K562 treated with DMSO at 1 percent for 12 hours (cell line): ENCODE measurements around the gene LEKR1. TPM values are rescaled to one million over a fixed set of nuclear protein-coding genes. Genes with fewer than 3 reads are reported as not detected.

ENCODE experiments used
- total RNA-seq: library from RNA; unstranded; fragments of 300-600 nt; gene quantifications from 2 replicates; pipeline ENCODE4 v1.2.3, GENCODE V29; 2022; ENCODE audit not compliant: insufficient read depth

Gene LEKR1
- total RNA-seq: 0.27 TPM in 1 of 2 replicates, not detected in the other

DNA sequence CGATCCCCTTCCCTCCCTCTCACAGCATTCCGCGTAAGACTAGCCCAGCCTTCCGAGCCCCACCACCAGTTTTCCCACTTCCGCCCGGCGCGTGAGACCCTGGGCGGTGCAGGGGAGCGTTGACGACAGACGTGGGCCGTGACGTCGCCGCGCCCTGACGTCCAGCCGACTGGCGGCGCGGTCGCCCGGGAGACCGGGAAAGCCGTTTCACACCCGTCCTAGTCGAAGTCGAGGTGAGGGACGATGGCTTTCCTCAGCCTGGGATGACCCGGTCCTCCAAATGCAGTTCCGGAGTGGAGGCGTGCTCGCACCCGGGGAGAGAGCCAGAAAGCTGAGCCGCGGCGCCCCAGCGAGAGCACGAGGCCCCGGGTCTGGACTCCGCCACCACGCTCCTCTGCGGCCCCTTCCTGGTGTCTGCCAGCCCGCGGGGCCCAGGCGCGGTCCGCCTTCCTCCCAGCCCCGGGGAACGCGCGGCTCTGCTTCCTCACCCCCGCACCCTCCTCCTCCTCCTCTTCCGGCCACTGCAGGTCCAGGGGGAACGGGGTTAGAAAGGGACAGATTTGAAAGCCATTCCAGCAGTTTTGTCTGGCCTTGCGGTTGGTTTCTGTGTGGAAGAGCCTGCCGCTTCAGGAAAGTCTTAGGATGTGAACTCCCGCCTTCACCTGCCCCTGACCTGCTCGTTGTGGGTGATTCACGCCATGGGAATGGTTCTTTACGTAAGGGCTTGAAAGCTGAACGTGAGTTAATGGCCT lies at the start of gene LEKR1:
LEKR1 (plus strand) TSS at position 210 of the 752 bp plus-strand sequence. CDS start 2,977 bp downstream, outside the sequence.

Other genes starting within 250 kb of the LEKR1 start
- gene TIPARP, start 151.8 kb upstream of the LEKR1 start, total RNA-seq: 9.5 and 24.1 TPM in 2 replicates